Tibial nerve (tissue), 3 donors: ENCODE results near the gene EBLN2.
"Not testable (repeated sequence)": the region's sequence is repeated elsewhere in the genome, so short reads cannot be mapped to it uniquely, and the experiment has no call there.

ENCODE experiments used
- CTCF ChIP-seq, 5 experiments: fragments of 200-600 bp in 3 of 5; fragments of 450-650 bp in 2 of 5; sonication (generic) in 3 of 5; IDR thresholded peaks; one replicate each; pipeline ENCODE4 v1.5.1; 2016 to 2019; ENCODE audit warnings: antibody characterized with exemption in 5 of 5, mild to moderate bottlenecking in 3 of 5, moderate library complexity in 2 of 5
- POLR2A ChIP-seq, 2 donors: fragments of 450-650 bp; IDR thresholded peaks; one replicate each; pipeline ENCODE4 v1.6.1; 2017; ENCODE audit warnings: antibody characterized with exemption in 2 of 2, mild to moderate bottlenecking in 2 of 2, moderate library complexity in 2 of 2

- TF ChIP-seq CTCF, POLR2A (IDR thresholded peaks at IDR 0.05): not testable (repeated sequence)
Observed at GRCh38 chr3:73066243-73066642, 4.8 kb downstream of the EBLN2 start.
